Activated CD8-positive, alpha-beta memory T cell treated with anti-CD3 and anti-CD28 coated beads, Interleukin-2, amount 10 ng/mL, durations not matched to agents 7 days and 5 days (primary cell): ENCODE data around the gene LAMA3. TPM values are rescaled to one million over a fixed set of nuclear protein-coding genes. Genes with fewer than 3 reads are reported as not detected.

Experiments
- ATAC-seq: fragments of 150-1000 bp; cut with Tn5 transposase; one replicate; pipeline ENCODE4 v1.10.0; 2021; ENCODE audit warnings: moderate library complexity
- CTCF ChIA-PET: fragments of 350-600 bp; sonication (Branson Sonifier 250); formaldehyde crosslinking; loops from one replicate; lab custom pipeline; 2021; ENCODE audit warnings: antibody characterized with exemption; lab: Charles Lee
- DNase-seq: peaks from one replicate; pipeline ENCODE4 v3.0.0-alpha.2; 2020
- H3K27ac Mint-ChIP-seq: one replicate; pipeline ENCODE4 v1.8.0; 2021; ENCODE audit warnings: mild to moderate bottlenecking, mixed read lengths
- H3K27me3 Mint-ChIP-seq: one replicate; pipeline ENCODE4 v1.8.0; 2021; ENCODE audit warnings: mixed read lengths
- H3K36me3 Mint-ChIP-seq: one replicate; pipeline ENCODE4 v1.8.0; 2021; ENCODE audit warnings: mild to moderate bottlenecking, mixed read lengths
- H3K4me1 Mint-ChIP-seq: one replicate; pipeline ENCODE4 v1.8.0; 2021; ENCODE audit warnings: mixed read lengths
- H3K4me3 Mint-ChIP-seq: one replicate; pipeline ENCODE4 v1.8.0; 2021; ENCODE audit warnings: mild to moderate bottlenecking, moderate library complexity, mixed read lengths
- H3K9me3 Mint-ChIP-seq: one replicate; pipeline ENCODE4 v1.8.0; 2022; ENCODE audit warnings: low read depth, mixed read lengths
- total RNA-seq, 2 experiments: library from RNA; stranded (reverse); gene quantifications; one replicate each; pipeline ENCODE4 v1.2.3, GENCODE V29; 2021

LAMA3 gene
- total RNA-seq, 2 experiments from 2014 or later = 0.23 TPM; not detected in 1

DNA sequence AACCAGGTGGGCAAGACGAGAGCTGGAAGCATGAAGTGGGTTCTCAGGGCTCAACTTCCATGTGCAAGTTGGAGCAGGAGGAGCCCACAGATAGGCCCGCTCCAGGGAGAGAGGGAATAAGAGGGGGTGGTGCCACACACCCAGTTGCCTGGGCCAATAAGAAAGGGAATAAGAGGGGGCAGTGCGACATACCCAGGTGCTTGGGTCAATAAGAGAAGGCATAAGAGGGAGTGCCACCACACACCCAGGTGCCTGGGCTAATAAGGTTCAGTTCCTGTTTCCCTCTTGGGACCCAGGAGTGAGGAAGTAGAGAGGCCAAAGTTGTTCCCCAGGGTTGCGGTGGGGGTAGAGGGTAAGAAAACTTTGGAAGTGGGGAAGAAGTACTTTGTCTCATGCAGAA is 127.5 kb downstream of the LAMA3 start:
- peaks cover 8% of the 10 kb centered on the region for H3K4me1 Mint-ChIP-seq
- no peak overlapping the region for H3K27ac Mint-ChIP-seq
- H3K9me3 Mint-ChIP-seq = no peaks in the 10 kb centered on the region
- H3K4me3 Mint-ChIP-seq = no peak overlapping the region
- DNase-seq (no peak), ATAC-seq (no peak)
- CTCF ChIA-PET = no interaction called here
- peaks cover 24% of the 10 kb centered on the region for H3K27me3 Mint-ChIP-seq
- no peaks in the 10 kb centered on the region for H3K36me3 Mint-ChIP-seq

- DNase-seq (no peak), ATAC-seq (no peak)
- no peaks in the 10 kb centered on the region for H3K9me3 Mint-ChIP-seq
- H3K4me1 Mint-ChIP-seq = peaks cover 4% of the 10 kb centered on the region
- H3K36me3 Mint-ChIP-seq = no peaks in the 10 kb centered on the region
- H3K27ac Mint-ChIP-seq = no peak overlapping the region
- CTCF ChIA-PET = no interaction called here
- peaks cover 19% of the 10 kb centered on the region for H3K27me3 Mint-ChIP-seq
- no peak overlapping the region for H3K4me3 Mint-ChIP-seq
Measured at GRCh38 chr18:23819001-23819400, 129.7 kb downstream of the LAMA3 start.

DNA sequence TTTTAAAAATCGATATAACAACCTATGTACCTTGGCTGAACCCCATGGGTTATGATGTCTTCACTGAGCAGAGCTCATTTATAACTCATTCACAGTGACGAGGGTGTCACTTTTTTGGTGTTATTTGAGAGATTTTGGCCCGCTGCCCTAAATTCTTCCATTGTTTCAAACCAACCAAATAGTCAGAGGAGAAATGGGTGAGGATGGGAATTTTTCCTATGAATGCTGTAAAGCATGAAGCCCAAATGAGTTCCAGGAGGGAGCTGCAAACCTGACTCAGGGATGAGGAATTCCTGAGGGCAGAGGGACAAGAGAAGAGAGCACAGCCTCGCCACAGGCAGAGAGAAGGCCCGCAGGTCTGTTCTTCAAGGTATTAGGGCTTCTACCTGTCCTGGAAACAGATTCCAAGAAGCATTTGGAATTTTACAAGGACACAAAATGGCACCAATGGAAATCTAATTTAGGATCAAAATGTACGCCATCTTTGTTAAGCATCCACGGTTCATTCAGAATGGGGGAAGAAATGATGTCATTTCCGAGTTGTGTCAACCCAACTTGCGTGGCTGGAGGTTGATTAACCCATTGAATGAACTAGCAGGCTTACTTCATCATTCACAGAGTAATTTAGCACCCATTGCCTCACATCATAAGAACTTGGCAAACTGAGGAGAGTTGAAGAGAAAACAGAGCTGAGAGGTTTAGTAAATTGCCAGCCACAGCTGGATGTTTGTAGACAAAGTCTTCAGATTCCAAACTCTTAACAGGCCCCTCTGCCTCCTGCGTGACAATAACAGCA is 133.5 kb downstream of the LAMA3 start:
- H3K4me1 Mint-ChIP-seq = peaks cover 26% of the 10 kb centered on the region
- peaks cover 17% of the 10 kb centered on the region for H3K27me3 Mint-ChIP-seq
- H3K4me3 Mint-ChIP-seq = no peak overlapping the region
- ATAC-seq = no peak
- H3K27ac Mint-ChIP-seq = no peak overlapping the region
- CTCF ChIA-PET = interaction anchor here (1.4 kb wide), 1 partner anchor 96 kb away, joined by 7 read pairs; no protein-coding TSS in a partner anchor
- peaks cover 5% of the 10 kb centered on the region for H3K36me3 Mint-ChIP-seq
- DNase-seq = no peak
- no peaks in the 10 kb centered on the region for H3K9me3 Mint-ChIP-seq

DNA sequence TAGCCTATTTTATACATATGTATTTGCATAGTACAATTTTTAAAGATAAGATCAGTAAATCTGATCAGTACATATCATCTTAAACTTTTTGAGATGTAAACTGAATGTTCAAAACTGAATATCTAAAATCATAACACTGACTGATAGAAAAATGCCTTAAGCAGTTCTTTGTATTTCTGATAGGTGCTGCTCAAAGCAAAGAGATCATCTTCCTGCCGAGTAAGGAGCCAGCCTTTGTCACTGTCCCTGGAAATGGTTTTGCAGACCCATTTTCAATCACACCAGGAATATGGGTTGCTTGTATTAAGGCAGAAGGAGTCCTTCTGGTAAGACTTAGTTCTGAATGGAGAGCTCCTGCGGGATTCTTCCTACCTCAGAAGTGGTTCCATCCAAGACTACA is 135.0 kb downstream of the LAMA3 start:
- Mint-ChIP-seq H3K4me3 (no peak overlapping the region), H3K27me3 (peaks cover 14% of the 10 kb centered on the region), H3K4me1 (peaks cover 38% of the 10 kb centered on the region), H3K9me3 (peaks cover 2% of the 10 kb centered on the region), H3K27ac (no peak overlapping the region), H3K36me3 (peaks cover 5% of the 10 kb centered on the region)
- ATAC-seq (no peak), DNase-seq (no peak)
- CTCF ChIA-PET = interaction anchor here (1.3 to 1.5 kb wide), 4 partner anchors 13 to 291 kb away, joined by 3 to 7 read pairs (median 4); no protein-coding TSS in a partner anchor

- H3K36me3 Mint-ChIP-seq = peaks cover 5% of the 10 kb centered on the region
- DNase-seq (no peak), ATAC-seq (no peak)
- H3K27me3 Mint-ChIP-seq = peaks cover 11% of the 10 kb centered on the region
- H3K4me1 Mint-ChIP-seq = peaks cover 40% of the 10 kb centered on the region
- H3K27ac Mint-ChIP-seq = no peak overlapping the region
- H3K4me3 Mint-ChIP-seq = no peak overlapping the region
- CTCF ChIA-PET = interaction anchor here (1.3 to 1.8 kb wide), 4 partner anchors 13 to 291 kb away, joined by 3 to 9 read pairs (median 4); no protein-coding TSS in a partner anchor
- H3K9me3 Mint-ChIP-seq = peaks cover 2% of the 10 kb centered on the region
Measured at GRCh38 chr18:23824669-23825068, 135.4 kb downstream of the LAMA3 start.

DNA sequence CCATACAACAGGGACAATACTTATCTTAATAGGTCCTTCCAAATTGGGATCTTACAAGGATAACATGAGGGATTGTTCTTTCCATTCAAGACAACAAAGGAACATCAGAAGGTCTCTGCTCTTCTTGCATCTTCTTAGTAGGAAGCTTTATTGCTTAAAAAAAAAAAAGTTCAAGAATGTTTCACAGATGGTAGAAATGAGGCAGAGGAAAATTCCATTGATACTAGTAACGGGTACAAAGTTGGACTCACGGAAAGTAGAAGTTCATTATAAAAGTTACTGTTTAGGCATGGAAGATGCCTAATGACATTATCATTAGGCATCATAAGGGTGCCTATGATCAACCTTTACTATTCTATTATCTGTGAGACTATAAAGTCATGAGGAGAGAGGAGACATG is 136.2 kb downstream of the LAMA3 start:
- DNase-seq = no peak
- Mint-ChIP-seq H3K27me3 (peaks cover 9% of the 10 kb centered on the region), H3K27ac (no peak overlapping the region), H3K4me1 (peaks cover 40% of the 10 kb centered on the region), H3K36me3 (peaks cover 5% of the 10 kb centered on the region), H3K9me3 (peaks cover 2% of the 10 kb centered on the region), H3K4me3 (no peak overlapping the region)
- CTCF ChIA-PET = interaction anchor here (1.4 to 1.8 kb wide), 4 partner anchors 13 to 203 kb away, joined by 3 to 9 read pairs (median 4); no protein-coding TSS in a partner anchor
- no peak for ATAC-seq

DNA sequence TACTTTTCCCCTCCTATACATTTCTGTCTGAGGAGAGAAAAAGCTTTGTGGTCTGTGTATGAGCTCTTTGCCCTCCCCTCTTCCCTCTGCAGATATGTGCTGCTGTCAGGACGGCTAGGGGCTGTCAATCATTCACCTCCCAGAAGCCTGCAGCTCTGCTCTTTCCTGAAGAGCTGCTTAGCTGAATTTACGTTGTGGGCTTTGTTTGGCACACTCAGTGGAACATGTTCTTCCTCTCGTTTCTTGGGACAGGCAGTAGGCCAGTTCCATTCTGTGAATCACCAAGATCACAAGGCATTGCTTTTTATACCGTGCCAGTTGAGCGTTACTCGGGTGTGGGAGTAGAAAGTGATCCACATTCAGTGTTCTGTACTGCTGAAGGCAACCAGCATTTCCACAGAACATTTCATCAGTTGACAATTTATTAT is 136.7 kb downstream of the LAMA3 start:
- Mint-ChIP-seq H3K4me3 (no peak overlapping the region), H3K27ac (peak overlapping the region; percentile 14), H3K9me3 (peaks cover 2% of the 10 kb centered on the region), H3K36me3 (peaks cover 5% of the 10 kb centered on the region), H3K4me1 (peaks cover 40% of the 10 kb centered on the region), H3K27me3 (peaks cover 5% of the 10 kb centered on the region)
- no peak for ATAC-seq
- CTCF ChIA-PET = interaction anchor here (1.4 to 1.8 kb wide), 3 partner anchors 13 to 204 kb away, joined by 3 to 9 read pairs (median 3); no protein-coding TSS in a partner anchor
- DNase-seq = no peak

GRCh38 chr18:23826850-23827620 is 137.8 kb downstream of the LAMA3 start:
- H3K27ac Mint-ChIP-seq = peak overlapping the region; percentile 86
- CTCF ChIA-PET = interaction anchor here (1.7 to 3.7 kb wide), 2 partner anchors 12 to 91 kb away, joined by 3 to 32 read pairs; no protein-coding TSS in a partner anchor
- no peak for ATAC-seq
- H3K4me3 Mint-ChIP-seq = no peak overlapping the region
- H3K36me3 Mint-ChIP-seq = peaks cover 5% of the 10 kb centered on the region
- no peak for DNase-seq
- peaks cover 2% of the 10 kb centered on the region for H3K9me3 Mint-ChIP-seq
- no peaks in the 10 kb centered on the region for H3K27me3 Mint-ChIP-seq
- peaks cover 40% of the 10 kb centered on the region for H3K4me1 Mint-ChIP-seq

DNA sequence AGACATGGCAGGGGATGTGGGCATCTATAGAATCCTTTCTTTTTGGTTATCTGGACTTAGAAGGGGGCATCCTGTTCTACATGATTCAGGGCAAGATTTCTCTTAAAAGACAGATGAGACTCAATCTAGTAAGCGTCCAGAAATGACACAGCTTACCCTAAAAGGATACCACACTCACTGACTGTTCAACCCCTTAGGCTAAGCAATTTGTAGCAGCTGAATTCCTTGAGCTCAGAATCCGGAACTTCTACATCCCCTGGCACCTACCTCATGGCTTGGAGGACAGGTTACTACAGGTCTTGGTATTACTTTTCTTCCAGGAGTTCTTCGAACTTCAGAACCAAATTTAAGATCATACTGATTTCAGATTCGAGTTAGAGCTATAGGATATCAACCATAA is 138.4 kb downstream of the LAMA3 start:
- Mint-ChIP-seq H3K9me3 (peaks cover 2% of the 10 kb centered on the region), H3K4me3 (no peak overlapping the region), H3K4me1 (peaks cover 40% of the 10 kb centered on the region), H3K36me3 (peaks cover 5% of the 10 kb centered on the region), H3K27me3 (no peaks in the 10 kb centered on the region), H3K27ac (peak overlapping the region; percentile 86)
- DNase-seq = no peak
- no peak for ATAC-seq
- CTCF ChIA-PET = interaction anchor here (2.1 to 3.7 kb wide), 2 partner anchors 36 to 90 kb away, joined by 14 to 32 read pairs; no protein-coding TSS in a partner anchor

DNA sequence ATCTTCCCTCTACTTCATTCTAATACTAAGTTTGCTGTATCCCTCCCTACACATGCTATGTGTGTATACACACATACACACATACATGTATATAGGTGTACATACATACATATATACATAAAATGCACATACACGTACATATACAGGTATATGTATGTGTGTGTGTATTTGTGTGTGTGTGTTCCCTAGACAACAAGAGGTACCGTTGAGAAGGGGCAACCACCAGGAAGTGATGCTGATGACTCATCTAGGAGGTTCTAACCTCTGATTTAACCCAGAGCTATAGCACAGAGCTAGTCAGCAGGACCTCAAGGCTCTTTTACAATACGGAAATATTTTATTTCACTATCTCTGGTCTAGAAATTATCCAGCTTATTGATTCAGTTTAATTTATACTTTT is 139.2 kb downstream of the LAMA3 start:
- CTCF ChIA-PET = interaction anchor here (0.9 to 3.7 kb wide), 4 partner anchors 11 to 89 kb away, joined by 3 to 32 read pairs (median 18); no protein-coding TSS in a partner anchor
- Mint-ChIP-seq H3K9me3 (peaks cover 2% of the 10 kb centered on the region), H3K27ac (peak overlapping the region; percentile 86), H3K36me3 (peaks cover 5% of the 10 kb centered on the region), H3K4me3 (no peak overlapping the region), H3K27me3 (no peaks in the 10 kb centered on the region), H3K4me1 (peaks cover 40% of the 10 kb centered on the region)
- DNase-seq = peak; percentile 81
- ATAC-seq = peak; percentile 99

GRCh38 chr18:23832911-23833310 is 143.7 kb downstream of the LAMA3 start:
- Mint-ChIP-seq H3K36me3 (no peaks in the 10 kb centered on the region), H3K27ac (no peak overlapping the region), H3K4me1 (peaks cover 31% of the 10 kb centered on the region), H3K9me3 (peaks cover 2% of the 10 kb centered on the region), H3K4me3 (no peak overlapping the region), H3K27me3 (no peaks in the 10 kb centered on the region)
- CTCF ChIA-PET = interaction anchor here (1.4 kb wide), 1 partner anchor 86 kb away, joined by 4 read pairs; no protein-coding TSS in a partner anchor
- no peak for ATAC-seq
- DNase-seq = no peak

GRCh38 chr18:23833714-23834113 is 144.5 kb downstream of the LAMA3 start:
- ATAC-seq = no peak
- Mint-ChIP-seq H3K36me3 (no peaks in the 10 kb centered on the region), H3K9me3 (no peaks in the 10 kb centered on the region), H3K27me3 (no peaks in the 10 kb centered on the region), H3K4me1 (peaks cover 30% of the 10 kb centered on the region), H3K4me3 (no peak overlapping the region), H3K27ac (peak overlapping the region; percentile 40)
- peak; percentile 55 for DNase-seq
- CTCF ChIA-PET = interaction anchor here (0.9 kb wide), 1 partner anchor 9 kb away, joined by 3 read pairs; no protein-coding TSS in a partner anchor

DNA sequence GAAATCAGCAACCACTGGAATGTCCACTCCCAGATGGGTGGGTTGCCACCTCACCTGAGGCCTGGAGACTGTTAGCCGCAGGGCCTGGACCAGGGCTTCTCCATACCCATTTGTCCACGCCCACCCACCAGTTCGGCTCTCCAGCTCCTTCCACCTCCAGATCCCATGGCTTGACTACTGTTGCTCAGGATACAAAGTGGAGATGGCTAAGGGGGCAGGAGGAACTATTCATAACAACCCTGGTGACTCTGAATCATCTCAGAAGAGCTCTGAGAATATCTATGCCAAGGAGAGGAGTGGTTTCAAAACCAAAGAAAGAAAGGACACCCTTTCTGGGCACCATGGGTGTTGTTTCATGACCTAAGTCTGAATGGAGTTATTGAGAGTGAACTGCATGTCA is 145.8 kb downstream of the LAMA3 start:
- H3K27me3 Mint-ChIP-seq = no peaks in the 10 kb centered on the region
- no peak overlapping the region for H3K27ac Mint-ChIP-seq
- peaks cover 32% of the 10 kb centered on the region for H3K4me1 Mint-ChIP-seq
- no peaks in the 10 kb centered on the region for H3K9me3 Mint-ChIP-seq
- ATAC-seq (no peak), DNase-seq (no peak)
- no peaks in the 10 kb centered on the region for H3K36me3 Mint-ChIP-seq
- CTCF ChIA-PET = interaction anchor here (1.0 kb wide), 1 partner anchor 83 kb away, joined by 4 read pairs; no protein-coding TSS in a partner anchor
- no peak overlapping the region for H3K4me3 Mint-ChIP-seq
